K562 (cell line): ENCODE data around the gene ANO2. TPM values are rescaled to one million over a fixed set of nuclear protein-coding genes. Genes with fewer than 3 reads are reported as not detected.

Source experiments
- ATAC-seq: fragments of 200-7000 bp; cut with Tn5 transposase; 3 replicates; pipeline ENCODE4 v1.9.1; 2020; ENCODE audit warnings: moderate library complexity
- BruUV-seq: library from RNA; stranded (reverse); fragments of 400-500 nt; replicated peaks from 2 replicates; lab custom pipeline; 2021; lab: Mats Ljungman, UMichigan
- CTCF ChIA-PET: fragments of 300-600 bp; formaldehyde crosslinking; extraction: SDS; loops from one replicate; lab custom pipeline; 2021; ENCODE audit warnings: low intra/inter-chr PET ratio; lab: Yijun Ruan, JAX
- POLR2A ChIA-PET: fragments of 300-600, 350-650 bp; sonication (Branson Sonifier 250); formaldehyde crosslinking; extraction: SDS; loops from one replicate; lab custom pipeline; 2021; ENCODE audit warnings: antibody characterized with exemption, inconsistent platforms; lab: Yijun Ruan, JAX
- DNase-seq, 4 experiments: peaks; one replicate each; pipeline versions ENCODE4 v3.0.0 to v3.0.0-alpha.2; 2011 to 2018; ENCODE audit warnings: low spot score in 3 of 4, mixed read lengths in 3 of 4; ENCODE audit errors: extremely low read depth in 1 of 4
- FAIRE-seq: peaks from 2 replicates; lab custom pipeline; 2011; peaks lifted over from hg19 to GRCh38; lab: Jason Lieb, UNC
- H2AFZ ChIP-seq: 2 replicates; pipeline ENCODE4 v1.6.0; 2011; ENCODE audit warnings: low read depth, low read length, control low read depth, inconsistent platforms
- H3K27ac ChIP-seq: fragments of 200-600 bp; 3 replicates; pipeline ENCODE4 v1.8.0; 2011; ENCODE audit warnings: low read depth, mild to moderate bottlenecking, control low read depth, inconsistent platforms, low read length, moderate library complexity, mixed read lengths; ENCODE audit errors: extremely low read depth
- H3K27me3 ChIP-seq, 2 experiments: fragments of 300-600 bp in 1 of 2; 2 replicates in 1 of 2; 3 replicates in 1 of 2; pipeline versions ENCODE4 v1.6.0 to v1.8.0; 2011; ENCODE audit warnings: inconsistent platforms in 2 of 2, low read length in 2 of 2, mild to moderate bottlenecking in 1 of 2, mixed read lengths in 1 of 2, moderate library complexity in 1 of 2; ENCODE audit not compliant: control insufficient read depth in 2 of 2, insufficient read depth in 2 of 2
- H3K36me3 ChIP-seq: fragments of 300-600 bp; 3 replicates; pipeline ENCODE4 v1.8.0; 2011; ENCODE audit warnings: mild to moderate bottlenecking, low read length, inconsistent platforms; ENCODE audit not compliant: control insufficient read depth, insufficient read depth
- H3K4me1 ChIP-seq, 2 experiments: fragments of 200-600 bp in 1 of 2; replicated peaks in 1 of 2; 2 replicates in 1 of 2; 3 replicates in 1 of 2; pipeline versions ENCODE4 v1.5.1 to v1.8.0; 2011; ENCODE audit warnings: inconsistent platforms in 2 of 2, low read length in 2 of 2, mild to moderate bottlenecking in 1 of 2, mixed read lengths in 1 of 2, moderate library complexity in 1 of 2; ENCODE audit not compliant: control insufficient read depth in 2 of 2, insufficient read depth in 2 of 2
- H3K4me2 ChIP-seq: 2 replicates; pipeline ENCODE4 v1.6.1; 2011; ENCODE audit warnings: low read length, control low read depth, inconsistent platforms, mixed read lengths; ENCODE audit not compliant: insufficient read depth
- H3K4me3 ChIP-seq: fragments of 200-600 bp; sonication (generic), shearing (Covaris generic); 2 replicates; pipeline ENCODE4 v1.5.1; 2016; ENCODE audit warnings: control low read depth, inconsistent platforms
- H3K79me2 ChIP-seq: fragments of 200-600 bp; 3 replicates; pipeline ENCODE4 v1.8.0; 2011; ENCODE audit warnings: low read length, inconsistent platforms; ENCODE audit not compliant: control insufficient read depth, insufficient read depth
- H3K9ac ChIP-seq, 2 experiments: 2 replicates each; pipeline versions ENCODE4 v1.6.0 to v1.6.1; 2011; ENCODE audit warnings: low read depth in 2 of 2, low read length in 2 of 2, control low read depth in 1 of 2, inconsistent platforms in 1 of 2, mild to moderate bottlenecking in 1 of 2, mixed read lengths in 1 of 2; ENCODE audit not compliant: insufficient read depth in 1 of 2
- H3K9me1 ChIP-seq: one replicate; pipeline ENCODE4 v1.6.0; 2011; ENCODE audit warnings: inconsistent platforms, mild to moderate bottlenecking, low read length, moderate library complexity; ENCODE audit not compliant: control insufficient read depth, insufficient read depth
- H3K9me3 ChIP-seq: replicated peaks from 2 replicates; pipeline ENCODE4 v1.5.1; 2011; ENCODE audit warnings: low read depth, low read length, inconsistent platforms; ENCODE audit not compliant: control insufficient read depth, insufficient read depth
- H4K20me1 ChIP-seq: replicated peaks from 2 replicates; pipeline ENCODE4 v1.6.1; 2011; ENCODE audit warnings: low read length, inconsistent platforms, mixed read lengths; ENCODE audit not compliant: control insufficient read depth, insufficient read depth
- CAMTA2 ChIP-seq: fragments of 250-450 bp; sonication (Bioruptor Pico); conservative IDR thresholded peaks from 2 replicates; pipeline ENCODE4 v1.5.1; 2022
- E2F3 ChIP-seq: fragments of 250-450 bp; sonication (Bioruptor Pico); IDR thresholded peaks from 2 replicates; pipeline ENCODE4 v1.4.0; 2020; ENCODE audit warnings: mild to moderate bottlenecking
- GATAD2B ChIP-seq: fragments of 450-650 bp; IDR thresholded peaks from 2 replicates; pipeline ENCODE4 v1.6.1; 2017; ENCODE audit warnings: mild to moderate bottlenecking, borderline replicate concordance
- MCM7 ChIP-seq, 2 experiments: fragments of 450-650 bp; IDR thresholded peaks; 2 replicates each; pipeline ENCODE4 v1.6.1; 2016 to 2018
- MNT ChIP-seq, 2 experiments: fragments of 450-650 bp; conservative IDR thresholded peaks; 2 replicates each; pipeline ENCODE4 v1.6.1; 2017; ENCODE audit warnings: mild to moderate bottlenecking in 2 of 2, moderate library complexity in 2 of 2
- NR3C1 ChIP-seq: sonication (generic); formaldehyde crosslinking; IDR thresholded peaks from 2 replicates; pipeline ENCODE4 v1.8.1; 2022; ENCODE audit warnings: missing genetic modification reagents
- PURB ChIP-seq: sonication (generic); formaldehyde crosslinking; IDR thresholded peaks from 2 replicates; pipeline ENCODE4 v1.9.0; 2021; ENCODE audit warnings: low read depth, mild to moderate bottlenecking, missing genetic modification reagents
- RFX7 ChIP-seq: fragments of 250-450 bp; sonication (Bioruptor Pico); IDR thresholded peaks from 2 replicates; pipeline ENCODE4 v1.5.1; 2021; ENCODE audit warnings: mild to moderate bottlenecking
- TCF15 ChIP-seq: fragments of 250-450 bp; sonication (Bioruptor Pico); IDR thresholded peaks from 2 replicates; pipeline ENCODE4 v1.8.0; 2022; ENCODE audit warnings: moderate library complexity, mild to moderate bottlenecking, inconsistent platforms
- ZNF449 ChIP-seq: fragments of 250-450 bp; sonication (Bioruptor Pico); IDR thresholded peaks from 2 replicates; pipeline ENCODE4 v1.8.0; 2022; ENCODE audit warnings: moderate library complexity, mild to moderate bottlenecking, inconsistent platforms
- WGBS: fragments of 100-300 bp; shearing (Covaris generic); methylation state at CpG from one replicate; pipeline ENCODE4 v1.1.6; 2016; ENCODE audit warnings: low coverage, mixed read lengths; ENCODE audit not compliant: insufficient coverage; ENCODE audit errors: missing lambda C conversion rate; 5-methylcytosine and 5-hydroxymethylcytosine counted together
- in situ Hi-C: fragments of 300-500 bp; cut with MboI; formaldehyde crosslinking; loops from 4 replicates; pipeline ENCODE4 v1.15.0; 2018; ENCODE audit warnings: inconsistent platforms, mixed read lengths
- intact Hi-C: fragments of 100-400 bp; cut with micrococcal nuclease; formaldehyde crosslinking; loops from 2 replicates; pipeline ENCODE4 v1.14.2; 2022
- polyA plus RNA-seq, 8 experiments: library from polyadenylated mRNA; depleted of rRNA in 4 of 8; stranded (reverse) in 5 of 8; unstranded in 3 of 8; fragments of >200 nt; fragmentation: Nextera tagmentation in 2 of 8; fragmentation: Illumina TruSeq in 1 of 8; extraction: Ambion mirVana in 2 of 8; extraction: Trizol in 1 of 8; gene quantifications; 2 replicates each; pipeline versions ENCODE4 v1.2.1 to v1.2.3, GENCODE V29; 2011 to 2014; ENCODE audit warnings: inconsistent platforms in 1 of 8, missing spikeins in 1 of 8
- total RNA-seq, 7 experiments: library from RNA; depleted of rRNA in 6 of 7; stranded (reverse); fragments of >200 nt in 6 of 7; fragmentation: Illumina TruSeq in 2 of 7; extraction: Trizol in 2 of 7; gene quantifications; 2 replicates each; pipeline versions ENCODE4 v1.2.1 to v1.2.3, GENCODE V29; 2011 to 2021; ENCODE audit warnings: low replicate concordance in 1 of 7
- TF ChIP-seq, protein P1 (sequence below): IDR thresholded peaks from 2 replicates; pipeline ENCODE4 v1.6.1; 2016; ENCODE audit warnings: missing genetic modification characterization, missing compliant biosample characterization
- TF ChIP-seq, protein P2 (sequence below): fragments of 250-450 bp; sonication (Bioruptor Pico); IDR thresholded peaks from 2 replicates; pipeline ENCODE4 v1.5.0; 2021; ENCODE audit warnings: mild to moderate bottlenecking, borderline replicate concordance

Gene ANO2
- total and polyA plus RNA-seq, 9 of the 15 experiments (the other 6 are each of a cell fraction or from before 2014, with no cell fraction given) = 0.64 TPM; not detected in 8

GRCh38 chr12:5549011-5549410, 396.0 kb downstream of the ANO2 start (continued):
- no peak for TF ChIP-seq NR3C1

DNA sequence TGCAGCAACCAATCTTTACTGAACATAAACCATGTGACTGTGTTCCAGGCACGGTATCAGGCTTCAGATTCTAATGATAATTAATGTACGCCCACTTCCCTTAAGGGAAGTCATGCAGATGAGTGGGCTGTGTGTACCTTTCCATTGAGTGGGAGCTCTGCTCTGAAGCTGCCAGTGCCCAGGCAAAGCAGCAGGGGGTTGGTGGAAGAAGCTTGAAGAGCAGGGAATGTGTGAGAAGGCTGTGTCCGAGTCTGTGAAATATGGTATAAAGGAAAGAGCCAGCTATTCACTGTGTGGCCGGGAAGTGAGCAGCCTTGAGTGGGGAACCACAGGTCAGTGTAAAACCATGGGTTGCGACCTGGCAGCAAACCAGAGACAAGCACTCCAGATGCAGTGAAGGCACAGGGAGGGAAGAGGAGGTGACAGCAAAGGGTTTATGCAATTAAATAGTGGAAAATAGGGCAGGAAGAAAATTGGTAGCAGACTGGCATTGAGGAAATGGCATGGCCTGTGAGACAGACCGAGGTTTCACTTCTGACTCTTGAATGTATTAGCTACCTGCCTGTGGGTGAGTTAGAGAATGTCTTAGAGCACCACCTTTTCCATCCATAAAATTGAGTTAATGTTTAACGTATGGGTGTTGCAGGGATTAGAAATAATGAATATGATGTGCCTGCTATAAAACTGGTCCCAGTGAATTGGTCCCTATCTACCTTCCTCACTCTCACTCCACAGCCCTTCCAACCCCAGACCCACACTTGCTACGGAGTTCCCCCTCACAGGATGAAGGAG, 396.7 kb downstream of the ANO2 start:
- WGBS = 0% methylated on average over 7 of the region's 8 CpGs
- TF ChIP-seq RFX7 (CRISPR knock-in tag) (no peak), E2F3 (CRISPR knock-in tag) (no peak), ZNF449 (CRISPR knock-in tag) (no peak), CAMTA2 (CRISPR knock-in tag) (no peak), MNT (conservative IDR thresholded peaks at IDR 0.05) (no peak), PURB (CRISPR knock-in tag) (no peak), MCM7 (IDR thresholded peaks at IDR 0.05) (no peak), TCF15 (no peak), GATAD2B (no peak)
- TF ChIP-seq, protein P1, sequence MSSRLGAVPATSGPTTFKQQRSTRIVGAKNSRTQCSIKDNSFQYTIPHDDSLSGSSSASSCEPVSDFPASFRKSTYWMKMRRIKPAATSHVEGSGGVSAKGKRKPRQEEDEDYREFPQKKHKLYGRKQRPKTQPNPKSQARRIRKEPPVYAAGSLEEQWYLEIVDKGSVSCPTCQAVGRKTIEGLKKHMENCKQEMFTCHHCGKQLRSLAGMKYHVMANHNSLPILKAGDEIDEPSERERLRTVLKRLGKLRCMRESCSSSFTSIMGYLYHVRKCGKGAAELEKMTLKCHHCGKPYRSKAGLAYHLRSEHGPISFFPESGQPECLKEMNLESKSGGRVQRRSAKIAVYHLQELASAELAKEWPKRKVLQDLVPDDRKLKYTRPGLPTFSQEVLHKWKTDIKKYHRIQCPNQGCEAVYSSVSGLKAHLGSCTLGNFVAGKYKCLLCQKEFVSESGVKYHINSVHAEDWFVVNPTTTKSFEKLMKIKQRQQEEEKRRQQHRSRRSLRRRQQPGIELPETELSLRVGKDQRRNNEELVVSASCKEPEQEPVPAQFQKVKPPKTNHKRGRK (tag) = no peak
- TF ChIP-seq, protein P2, sequence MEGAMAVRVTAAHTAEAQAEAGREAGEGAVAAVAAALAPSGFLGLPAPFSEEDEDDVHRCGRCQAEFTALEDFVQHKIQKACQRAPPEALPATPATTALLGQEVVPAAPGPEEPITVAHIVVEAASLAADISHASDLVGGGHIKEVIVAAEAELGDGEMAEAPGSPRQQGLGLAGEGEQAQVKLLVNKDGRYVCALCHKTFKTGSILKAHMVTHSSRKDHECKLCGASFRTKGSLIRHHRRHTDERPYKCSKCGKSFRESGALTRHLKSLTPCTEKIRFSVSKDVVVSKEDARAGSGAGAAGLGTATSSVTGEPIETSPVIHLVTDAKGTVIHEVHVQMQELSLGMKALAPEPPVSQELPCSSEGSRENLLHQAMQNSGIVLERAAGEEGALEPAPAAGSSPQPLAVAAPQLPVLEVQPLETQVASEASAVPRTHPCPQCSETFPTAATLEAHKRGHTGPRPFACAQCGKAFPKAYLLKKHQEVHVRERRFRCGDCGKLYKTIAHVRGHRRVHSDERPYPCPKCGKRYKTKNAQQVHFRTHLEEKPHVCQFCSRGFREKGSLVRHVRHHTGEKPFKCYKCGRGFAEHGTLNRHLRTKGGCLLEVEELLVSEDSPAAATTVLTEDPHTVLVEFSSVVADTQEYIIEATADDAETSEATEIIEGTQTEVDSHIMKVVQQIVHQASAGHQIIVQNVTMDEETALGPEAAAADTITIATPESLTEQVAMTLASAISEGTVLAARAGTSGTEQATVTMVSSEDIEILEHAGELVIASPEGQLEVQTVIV (CRISPR knock-in tag) = no peak
- DNase-seq = no peak

More for the DNA sequence above, 396.7 kb downstream of the ANO2 start:
- ChIA-PET POLR2A (no interaction called here), CTCF (no interaction called here)
- Histone ChIP-seq H3K9me3 (no peaks in the 10 kb centered on the region), H3K36me3 (no peaks in the 10 kb centered on the region), H2AFZ (no peak overlapping the region), H3K27ac (no peak overlapping the region), H3K27me3 (no peaks in the 10 kb centered on the region), H4K20me1 (no peaks in the 10 kb centered on the region), H3K4me2 (no peak overlapping the region), H3K9me1 (no peaks in the 10 kb centered on the region), H3K9ac (no peak overlapping the region), H3K79me2 (no peaks in the 10 kb centered on the region), H3K4me3 (no peak overlapping the region), H3K4me1 (no peaks in the 10 kb centered on the region)
- ATAC-seq (no peak), FAIRE-seq (no peak)
- in situ Hi-C loops (no loop called here), intact Hi-C loops (no loop called here)
- BruUV-seq = no TSS peak
